Mucosa of descending colon (tissue), 3 donors: ENCODE results near the gene FBXW10. TPM values are rescaled to one million over a fixed set of nuclear protein-coding genes. Genes with fewer than 3 reads are reported as not detected.
"Not testable (repeated sequence)": the region's sequence is repeated elsewhere in the genome, so short reads cannot be mapped to it uniquely, and the experiment has no call there.

Experiments used
- ATAC-seq: fragments of 200-7000 bp; cut with Tn5 transposase; one replicate; pipeline ENCODE4 v1.9.1; 2020; ENCODE audit warnings: mild to moderate bottlenecking, moderate library complexity
- DNase-seq, 3 donors: peaks; one replicate each; pipeline ENCODE4 v3.0.0-alpha.2; 2020
- H3K36me3 ChIP-seq: fragments of 200-600 bp; one replicate; pipeline ENCODE4 v1.8.0; 2021; ENCODE audit warnings: low read depth, mild to moderate bottlenecking
- H3K4me1 ChIP-seq: fragments of 200-600 bp; one replicate; pipeline ENCODE4 v1.8.0; 2021; ENCODE audit warnings: low read depth, mild to moderate bottlenecking
- H3K4me3 ChIP-seq: fragments of 200-600 bp; one replicate; pipeline ENCODE4 v1.8.0; 2021; ENCODE audit warnings: mild to moderate bottlenecking
- H3K9me3 ChIP-seq: fragments of 200-600 bp; one replicate; pipeline ENCODE4 v1.8.0; 2021; ENCODE audit warnings: mild to moderate bottlenecking
- intact Hi-C, 2 donors: fragments of 100-400 bp; cut with DNase I in 1 of 2; cut with micrococcal nuclease in 1 of 2; formaldehyde crosslinking; loops; one replicate each; pipeline versions ENCODE4 v1.11.0 to v1.11.1; 2022; cut with DNase I, micrococcal nuclease
- total RNA-seq, 3 donors: library from RNA; stranded (reverse); fragmentation: NEBNext Ultra II Directional in 2 of 3; extraction: Animal tissue kit (Norgen Biotek cat#: 25700) in 2 of 3; gene quantifications; one replicate each; pipeline versions ENCODE4 v1.2.1 to v1.2.4, GENCODE V29; 2021 to 2023
- donor health status: DM: no; HTN: no; CAD: no; lungs with moderate emphysema.
- donor health status: DM: no; HTN: no; CAD: no.
- donor health status: DM: no; HTN: yes; CAD: no.

Gene FBXW10
- total RNA-seq, 3 donors from 2014 or later: not detected

DNA sequence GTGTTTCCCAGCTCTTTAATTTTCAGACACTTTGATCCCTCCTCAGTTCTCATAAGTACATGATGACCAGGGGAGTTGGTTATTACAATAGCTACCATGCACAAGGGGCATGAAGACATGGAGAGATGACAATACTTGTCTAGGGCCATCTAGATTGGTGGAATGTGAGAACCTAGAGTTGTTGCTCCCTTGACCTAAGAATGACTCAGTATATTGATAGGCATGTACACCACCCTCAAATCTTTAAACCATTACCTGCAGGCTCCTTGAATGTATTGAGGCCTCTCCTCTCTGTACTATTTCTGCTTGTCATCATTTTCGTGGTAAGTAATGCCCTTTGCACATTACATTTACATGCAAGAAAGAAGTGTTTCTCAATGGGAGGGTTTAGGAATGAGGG lies 20.3 kb upstream of the FBXW10 start:
- not testable (repeated sequence) for DNase-seq

DNA sequence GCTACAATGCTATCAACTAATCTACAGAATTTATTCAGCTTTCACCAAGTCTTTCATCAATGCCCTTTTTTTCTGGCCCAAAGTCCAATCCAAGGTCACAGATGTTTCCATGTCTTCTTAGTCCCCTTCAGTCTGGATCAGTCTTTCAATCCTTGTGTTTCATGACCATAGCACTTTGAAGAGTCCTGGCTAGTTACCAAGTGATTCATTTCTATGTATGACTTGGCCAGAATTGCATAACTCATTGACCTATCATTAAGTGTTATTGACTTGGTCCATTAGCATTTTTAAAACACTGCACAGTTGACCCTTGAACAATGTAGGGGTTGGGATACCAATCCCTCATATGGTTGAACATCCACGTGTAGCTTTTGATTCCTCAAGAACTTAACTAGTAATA lies 11.4 kb upstream of the FBXW10 start:
- H3K4me3 ChIP-seq, DNase-seq, ATAC-seq, intact Hi-C loops, H3K9me3 ChIP-seq, H3K4me1 ChIP-seq, H3K36me3 ChIP-seq: not testable (repeated sequence)

More for the DNA sequence above, 20.3 kb upstream of the FBXW10 start:
- H3K9me3 ChIP-seq, H3K4me1 ChIP-seq, ATAC-seq, intact Hi-C loops, H3K36me3 ChIP-seq, H3K4me3 ChIP-seq: not testable (repeated sequence)

DNA sequence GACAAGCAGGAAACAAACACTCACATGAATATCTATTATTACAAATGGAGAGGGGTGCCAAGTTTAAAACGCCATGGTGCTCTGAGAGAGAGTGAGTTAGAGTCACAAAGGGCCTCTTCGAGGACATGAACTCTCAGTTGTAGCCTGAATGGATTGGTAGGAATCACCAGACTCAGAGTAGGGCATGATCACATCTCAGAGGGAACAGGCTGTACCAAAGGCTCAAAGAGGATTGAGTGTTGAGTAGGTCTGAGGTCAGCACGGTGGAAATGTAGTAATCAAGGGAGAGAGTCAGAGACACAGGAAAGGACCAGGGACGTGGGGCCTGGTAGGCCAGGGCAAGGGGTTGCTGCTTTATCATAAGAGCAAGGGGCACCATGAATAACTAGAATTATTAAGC lies 10.5 kb upstream of the FBXW10 start:
- DNase-seq, H3K4me3 ChIP-seq, H3K4me1 ChIP-seq, H3K36me3 ChIP-seq, intact Hi-C loops, ATAC-seq, H3K9me3 ChIP-seq: not testable (repeated sequence)

DNA sequence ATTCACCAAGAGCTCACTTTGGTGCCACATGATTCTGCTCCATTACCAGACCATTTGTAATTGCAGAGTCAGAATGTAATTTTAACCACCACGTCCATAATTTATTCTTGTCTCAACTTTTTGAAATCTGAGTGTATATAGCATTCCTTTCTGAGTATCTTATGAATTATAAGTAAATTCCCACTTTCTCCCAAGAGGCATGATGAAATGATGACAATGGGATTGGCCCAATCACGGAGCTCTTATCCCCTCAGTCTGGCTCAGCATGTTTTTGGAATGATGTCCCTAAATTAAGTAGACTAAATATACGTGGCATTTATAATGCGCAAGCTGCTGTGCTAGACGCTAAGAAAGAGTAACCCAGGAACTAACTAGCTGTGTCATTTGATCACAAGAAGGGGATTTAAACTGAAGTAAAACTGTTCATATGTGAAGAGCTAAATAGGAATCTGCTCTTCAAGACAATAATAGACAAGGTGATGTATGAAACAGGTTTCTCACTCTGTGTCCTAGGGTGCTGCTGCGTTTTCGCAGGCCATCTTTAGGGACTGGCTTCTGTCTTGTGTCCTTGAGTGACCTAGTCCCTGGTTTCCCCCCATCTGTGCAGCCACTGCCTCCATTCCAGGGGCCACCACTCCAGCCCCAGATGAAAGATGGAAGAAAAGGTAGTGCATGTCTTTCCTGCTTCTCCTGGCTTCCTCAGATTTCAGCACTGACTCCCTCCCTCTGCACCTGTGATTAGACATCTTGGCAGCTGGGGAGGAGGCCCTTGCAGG lies 4.0 kb upstream of the FBXW10 start:
- H3K36me3 ChIP-seq, H3K4me3 ChIP-seq, intact Hi-C loops, H3K9me3 ChIP-seq, ATAC-seq, H3K4me1 ChIP-seq, DNase-seq: not testable (repeated sequence)

DNA sequence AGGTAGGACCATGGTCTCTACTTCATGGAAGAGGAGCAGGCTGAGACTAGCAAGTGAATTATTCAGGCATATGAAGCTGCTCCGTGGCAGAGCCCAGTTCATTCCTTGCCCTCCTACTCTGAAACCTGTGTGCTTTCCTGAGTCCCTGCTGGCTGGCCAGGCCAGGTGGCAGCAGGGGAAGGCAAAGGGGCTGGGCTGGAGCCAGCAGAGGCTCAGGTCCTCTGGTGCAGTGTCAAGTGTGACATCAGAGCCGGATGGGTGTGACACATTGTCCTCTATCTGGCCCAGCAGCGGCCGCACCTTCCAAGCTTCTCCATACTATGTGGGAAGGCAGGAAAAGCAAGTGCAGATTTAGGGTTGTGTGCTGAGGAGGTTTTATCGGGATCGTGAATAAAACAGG lies 2.6 kb upstream of the FBXW10 start:
- ATAC-seq (peak; percentile 91), DNase-seq (peak in 2 of 3 donors; percentile 5 to 40)
- H3K4me3 ChIP-seq, H3K4me1 ChIP-seq, H3K36me3 ChIP-seq, intact Hi-C loops, H3K9me3 ChIP-seq: not testable (repeated sequence)

DNA sequence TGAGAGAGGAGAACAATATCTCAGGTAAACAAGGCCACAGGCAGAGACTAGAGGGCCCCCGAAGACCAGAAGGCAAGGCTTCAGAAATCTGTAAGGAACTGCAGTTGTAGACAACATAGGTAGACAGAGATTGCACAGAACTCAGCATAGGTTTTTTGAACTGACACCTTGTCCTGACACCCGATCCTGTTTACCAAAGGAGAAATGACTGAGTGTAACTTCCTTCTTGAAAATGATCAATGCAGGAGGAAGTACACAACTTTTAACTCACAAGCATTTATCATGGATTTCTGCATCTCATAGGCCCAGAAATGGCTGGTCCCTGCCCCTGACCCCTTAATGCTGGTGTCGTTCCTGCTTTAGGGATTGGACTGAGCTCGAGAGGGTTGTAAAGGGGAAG lies 872 bp downstream of the FBXW10 start:
- H3K4me3 ChIP-seq, intact Hi-C loops, H3K4me1 ChIP-seq, H3K9me3 ChIP-seq, H3K36me3 ChIP-seq: not testable (repeated sequence)
- DNase-seq (peak in 1 of 3 donors; percentile 2), ATAC-seq (peak; percentile 54)

DNA sequence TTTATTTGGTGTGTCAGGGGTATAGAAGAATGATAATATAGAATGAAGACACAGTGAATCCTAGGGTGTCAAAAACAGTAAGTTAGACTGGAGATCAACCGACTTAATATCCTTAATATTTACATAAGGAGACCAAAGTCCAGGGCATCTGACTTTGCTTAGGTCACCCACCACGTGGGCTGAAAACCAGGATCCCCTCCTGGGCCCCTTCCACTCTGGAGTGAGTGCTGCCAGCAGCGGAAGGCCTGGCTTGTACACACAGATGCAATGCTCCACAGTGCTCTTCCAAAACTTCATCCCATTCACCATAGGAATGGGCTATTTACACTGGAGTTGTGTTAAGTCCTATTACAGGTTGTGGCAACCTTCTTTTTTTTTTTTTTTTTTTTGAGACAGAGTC lies 2.7 kb downstream of the FBXW10 start:
- H3K4me1 ChIP-seq, intact Hi-C loops, H3K4me3 ChIP-seq, H3K36me3 ChIP-seq, ATAC-seq, H3K9me3 ChIP-seq, DNase-seq: not testable (repeated sequence)

DNA sequence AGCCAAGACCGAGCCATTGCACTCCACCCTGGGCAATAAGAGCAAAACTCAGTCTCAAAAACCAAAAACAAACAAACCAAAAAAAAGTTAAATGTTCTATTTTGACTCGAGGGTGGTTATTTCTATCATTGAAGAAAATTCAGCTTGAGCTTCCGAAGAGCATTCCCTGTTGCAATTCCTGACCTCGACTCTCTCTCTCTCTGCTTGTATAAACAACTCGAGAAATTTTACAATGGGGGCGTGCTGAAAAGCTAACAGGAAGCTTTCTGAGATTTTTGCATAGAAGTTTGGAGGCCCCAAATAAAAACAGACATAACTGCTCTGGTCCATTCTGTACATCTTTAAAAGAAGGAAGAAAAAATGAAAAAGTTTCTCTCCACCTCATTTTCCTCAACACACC lies 3.6 kb downstream of the FBXW10 start:
- ATAC-seq, DNase-seq, H3K36me3 ChIP-seq, H3K4me3 ChIP-seq, intact Hi-C loops, H3K4me1 ChIP-seq, H3K9me3 ChIP-seq: not testable (repeated sequence)

DNA sequence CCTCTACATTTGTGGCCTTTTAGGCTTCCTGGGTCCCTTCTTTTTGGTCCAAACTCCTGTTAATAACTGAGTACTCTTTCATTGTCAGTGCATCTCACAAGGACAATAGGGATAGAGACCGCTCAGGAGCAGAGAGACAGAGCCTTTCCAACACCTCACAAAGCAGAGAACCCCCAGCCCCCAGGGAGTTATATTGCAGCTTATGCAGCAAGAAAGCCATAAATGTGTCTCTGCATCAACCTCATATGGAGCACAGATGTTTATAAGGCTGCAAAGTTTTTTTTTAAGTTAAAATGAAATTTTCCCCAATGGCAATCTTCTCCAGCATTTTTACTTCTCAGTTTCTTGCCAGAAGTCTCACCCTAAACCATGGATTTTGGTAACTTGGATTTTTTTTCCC lies 6.4 kb downstream of the FBXW10 start:
- DNase-seq, H3K9me3 ChIP-seq, intact Hi-C loops, H3K36me3 ChIP-seq, H3K4me3 ChIP-seq, ATAC-seq, H3K4me1 ChIP-seq: not testable (repeated sequence)

DNA sequence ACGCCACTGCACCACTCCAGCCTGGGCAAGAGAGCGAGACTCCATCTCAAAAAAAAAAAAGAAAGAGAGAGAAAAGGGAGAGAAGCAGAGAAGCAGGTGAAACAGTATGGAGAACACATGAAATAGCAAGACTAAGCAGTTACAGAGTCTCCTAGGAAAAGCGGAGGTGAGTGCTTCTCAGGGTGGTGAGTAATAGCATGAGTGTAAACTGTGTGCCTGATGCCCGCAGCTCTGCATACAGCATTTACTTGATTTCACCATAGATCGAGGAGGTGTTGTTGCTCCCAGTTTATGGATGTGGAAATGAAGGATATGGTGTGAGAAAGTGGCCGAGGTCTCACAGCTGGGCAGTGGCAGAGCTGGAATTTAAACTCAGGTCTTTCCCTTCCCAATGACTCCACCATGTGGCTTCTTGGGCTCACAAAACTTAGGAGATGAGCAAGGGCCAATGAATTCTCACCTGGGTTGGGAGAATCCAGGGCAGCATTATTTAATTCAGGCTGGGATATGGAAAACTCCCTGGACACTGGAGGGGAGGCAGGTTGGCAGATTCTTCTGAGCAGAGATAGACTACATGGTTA lies 10.1 kb downstream of the FBXW10 start:
- intact Hi-C loops, H3K36me3 ChIP-seq, DNase-seq, H3K4me1 ChIP-seq, H3K9me3 ChIP-seq, H3K4me3 ChIP-seq: not testable (repeated sequence)
- ATAC-seq: peak; percentile 21

DNA sequence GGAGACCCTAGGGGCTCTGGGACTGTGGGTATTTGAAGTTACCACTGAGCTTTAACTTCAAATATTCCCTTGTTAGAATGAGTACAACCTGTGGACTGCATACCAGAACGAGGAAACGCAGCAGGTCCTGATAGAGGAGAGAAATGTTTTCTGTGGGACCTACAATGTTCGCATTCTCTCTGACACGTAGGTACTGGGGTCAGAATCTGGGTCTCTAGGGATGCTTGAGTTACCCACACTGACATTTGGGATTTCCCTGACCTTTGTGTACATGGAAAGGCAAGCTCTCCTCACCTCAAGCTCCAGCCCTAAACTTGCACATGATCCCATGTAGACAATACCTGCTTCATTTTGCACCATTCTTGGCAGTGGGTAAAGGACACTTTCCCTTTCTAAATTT lies 12.1 kb downstream of the FBXW10 start:
- H3K4me1 ChIP-seq, intact Hi-C loops, H3K9me3 ChIP-seq, ATAC-seq, H3K4me3 ChIP-seq, H3K36me3 ChIP-seq, DNase-seq: not testable (repeated sequence)

DNA sequence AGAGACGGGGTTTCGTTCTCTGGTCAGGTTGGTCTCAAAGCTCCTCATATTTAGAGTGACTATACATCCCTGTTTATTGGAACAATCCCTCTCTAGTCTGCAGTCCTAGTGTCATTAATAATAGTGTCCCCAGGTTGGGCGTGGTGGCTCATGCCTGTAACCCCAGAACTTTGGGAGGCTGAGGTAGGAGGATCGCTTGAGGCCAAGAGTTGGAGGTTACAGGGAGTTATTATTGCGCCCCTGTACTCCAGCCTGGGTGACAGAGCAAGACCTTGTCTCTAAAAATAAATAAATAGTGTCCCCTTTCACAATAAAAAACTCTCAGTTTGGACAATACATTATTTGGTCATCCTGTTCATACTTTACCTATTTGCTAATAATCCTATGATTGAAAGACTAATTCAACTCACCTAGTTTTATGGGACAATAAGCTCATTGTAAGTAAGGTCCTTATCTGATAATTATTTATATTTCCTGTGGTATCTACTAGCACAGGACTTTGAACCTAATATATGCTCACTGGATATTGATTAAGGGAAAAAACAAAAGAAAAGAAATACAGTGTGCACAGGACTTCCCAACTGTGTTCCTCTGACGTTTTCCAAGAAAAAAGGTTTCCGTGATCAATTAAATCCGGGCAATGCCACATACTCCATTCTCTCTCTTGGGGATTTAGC lies 13.7 kb downstream of the FBXW10 start:
- H3K4me1 ChIP-seq, DNase-seq, H3K9me3 ChIP-seq, intact Hi-C loops, ATAC-seq, H3K36me3 ChIP-seq, H3K4me3 ChIP-seq: not testable (repeated sequence)

DNA sequence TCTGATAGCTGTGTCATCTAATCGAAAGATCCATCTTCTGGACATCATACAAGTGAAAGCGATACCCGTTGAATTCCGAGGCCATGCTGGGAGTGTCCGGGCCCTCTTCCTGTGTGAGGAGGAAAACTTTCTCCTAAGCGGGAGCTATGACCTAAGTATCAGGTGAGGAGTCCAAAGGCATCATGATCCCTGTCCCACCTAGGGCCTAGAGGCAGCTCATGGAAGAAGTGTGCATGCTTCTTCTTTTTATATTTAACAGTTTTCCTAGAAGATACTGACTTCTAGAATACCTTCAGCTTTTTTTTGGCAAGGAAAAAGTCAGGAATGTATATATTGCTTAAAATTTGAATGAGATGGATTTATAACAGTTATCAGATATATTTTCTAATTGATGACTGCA lies 14.5 kb downstream of the FBXW10 start:
- DNase-seq, ATAC-seq, intact Hi-C loops: not testable (repeated sequence)

DNA sequence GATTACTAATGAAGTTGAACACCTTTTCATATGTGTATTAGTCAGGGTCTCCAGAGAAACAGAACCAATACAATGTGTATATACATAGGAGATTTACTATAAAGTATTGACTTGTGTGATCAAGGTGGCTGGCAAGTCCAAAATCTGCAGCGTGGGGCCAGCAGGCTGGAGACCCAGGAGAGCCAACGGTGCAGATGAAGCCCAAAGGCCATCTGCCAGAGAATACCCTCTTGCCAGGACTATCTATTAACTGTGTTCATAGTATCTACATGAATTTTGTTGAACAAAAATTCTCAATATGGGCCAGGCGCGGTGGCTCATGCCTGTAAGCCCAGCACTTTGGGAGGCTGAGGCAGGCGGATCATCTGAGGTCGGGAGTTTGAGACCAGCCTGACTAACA lies 16.4 kb downstream of the FBXW10 start:
- ATAC-seq, DNase-seq, intact Hi-C loops, H3K36me3 ChIP-seq, H3K9me3 ChIP-seq, H3K4me1 ChIP-seq, H3K4me3 ChIP-seq: not testable (repeated sequence)

More for the DNA sequence above, 14.5 kb downstream of the FBXW10 start:
- not testable (repeated sequence) for H3K4me1 ChIP-seq, H3K36me3 ChIP-seq, H3K9me3 ChIP-seq, H3K4me3 ChIP-seq
